Muscle layer of duodenum (tissue), 2 donors: Measurements from ENCODE around the gene PDZD4.
"Not testable (repeated sequence)": the region's sequence is repeated elsewhere in the genome, so short reads cannot be mapped to it uniquely, and the experiment has no call there.

ENCODE experiments used
- H3K27ac ChIP-seq: one replicate; pipeline ENCODE4 v1.7.0; 2013; ENCODE audit warnings: mild to moderate bottlenecking, low read length
- H3K27me3 ChIP-seq: one replicate; pipeline ENCODE4 v1.7.0; 2013; ENCODE audit warnings: low read depth, mild to moderate bottlenecking, control low read depth, low read length
- H3K36me3 ChIP-seq, 2 donors: one replicate each; pipeline ENCODE4 v1.7.0; 2013; ENCODE audit warnings: low read length in 2 of 2, control low read depth in 1 of 2, mild to moderate bottlenecking in 1 of 2; ENCODE audit not compliant: insufficient read depth in 2 of 2, control insufficient read depth in 1 of 2
- H3K4me1 ChIP-seq, 2 donors: one replicate each; pipeline ENCODE4 v1.7.0; 2013; ENCODE audit warnings: low read length in 2 of 2, mild to moderate bottlenecking in 2 of 2, control low read depth in 1 of 2, moderate library complexity in 1 of 2; ENCODE audit not compliant: insufficient read depth in 2 of 2, control insufficient read depth in 1 of 2
- H3K4me3 ChIP-seq, 2 donors: one replicate each; pipeline ENCODE4 v1.7.0; 2013; ENCODE audit warnings: low read length in 2 of 2, low read depth in 1 of 2, mild to moderate bottlenecking in 1 of 2
- H3K9me3 ChIP-seq, 2 donors: one replicate each; pipeline ENCODE4 v1.7.0; 2013; ENCODE audit warnings: low read length in 2 of 2, control low read depth in 1 of 2, mild to moderate bottlenecking in 1 of 2; ENCODE audit not compliant: control insufficient read depth in 1 of 2
- donor health status: healthy.

Gene PDZD4

DNA sequence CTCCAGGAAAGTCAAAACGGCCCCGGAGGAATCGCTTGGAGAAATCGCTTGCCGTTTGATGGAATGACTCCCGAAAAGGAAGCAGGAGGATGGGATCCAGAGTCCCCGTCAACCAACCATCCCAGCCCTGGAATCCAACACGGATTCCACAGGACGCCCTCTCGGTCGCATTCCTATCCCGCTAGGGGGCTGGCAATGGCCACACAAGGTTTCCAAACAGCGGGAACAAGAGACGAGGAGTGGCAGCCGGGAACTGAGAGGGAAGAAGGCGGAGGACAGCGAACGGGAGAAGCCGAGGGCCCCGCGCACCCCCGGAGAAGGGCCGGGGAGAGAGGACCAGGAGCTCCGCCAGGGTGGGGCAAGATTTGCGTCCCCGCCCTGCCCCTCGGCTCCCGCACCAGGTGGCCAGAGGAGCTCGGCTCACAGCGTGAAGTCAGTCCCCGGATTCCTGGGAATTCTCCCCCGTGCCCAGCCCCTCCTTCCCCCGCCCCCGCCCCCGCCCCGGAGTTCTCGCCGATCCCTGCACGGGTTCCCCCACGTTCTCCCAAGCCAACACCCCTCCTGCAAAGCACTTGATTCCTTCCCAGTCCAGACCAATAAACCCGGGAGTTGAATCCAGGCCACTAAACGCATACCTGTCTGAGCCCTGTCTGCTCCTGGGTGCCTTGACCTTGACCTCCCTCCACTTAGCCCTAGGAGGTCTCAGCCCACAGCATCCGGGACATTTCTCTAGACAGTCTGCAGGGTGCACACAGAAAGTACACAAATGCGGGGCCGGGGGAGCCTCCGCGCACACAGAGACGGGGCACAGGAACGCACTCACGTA lies 1.4 kb downstream of the PDZD4 start:
- H3K27me3 ChIP-seq, result peaks cover 4% of the 10 kb centered on the region
- no peaks in the 10 kb centered on the region for H3K9me3 ChIP-seq
- H3K4me3 ChIP-seq, result peak overlapping the region; percentile 11 to 64
- H3K4me1 ChIP-seq, result peaks cover 0 to 20% of the 10 kb centered on the region in 2 donors
- H3K27ac ChIP-seq, result no peak overlapping the region
- no peaks in the 10 kb centered on the region for H3K36me3 ChIP-seq

DNA sequence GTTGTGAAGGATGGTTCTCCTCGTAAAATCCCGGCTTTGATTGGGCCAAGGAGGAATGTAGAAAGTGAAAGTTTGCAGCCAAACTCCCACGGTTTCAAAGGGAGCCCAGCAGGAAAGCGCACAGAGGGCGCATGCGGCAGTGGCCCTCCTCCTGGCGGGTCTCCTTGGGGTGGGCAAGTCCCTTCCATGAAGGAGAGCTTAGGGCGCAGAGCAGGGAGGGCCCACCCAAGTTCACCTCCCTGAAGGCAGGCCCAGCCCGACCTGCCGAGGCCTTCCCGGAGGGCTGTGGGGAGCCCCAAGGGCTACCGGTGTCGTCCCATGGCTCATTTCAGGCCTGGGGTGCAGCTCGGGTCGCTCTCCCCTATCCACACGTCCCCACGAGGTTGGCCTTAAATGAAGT lies 2.0 kb downstream of the PDZD4 start:
- Histone ChIP-seq H3K27ac (no peak overlapping the region), H3K4me1 (peaks cover 0 to 20% of the 10 kb centered on the region in 2 donors), H3K36me3 (no peaks in the 10 kb centered on the region), H3K9me3 (no peaks in the 10 kb centered on the region), H3K27me3 (peaks cover 4% of the 10 kb centered on the region), H3K4me3 (peak overlapping the region; percentile 11 to 50)

DNA sequence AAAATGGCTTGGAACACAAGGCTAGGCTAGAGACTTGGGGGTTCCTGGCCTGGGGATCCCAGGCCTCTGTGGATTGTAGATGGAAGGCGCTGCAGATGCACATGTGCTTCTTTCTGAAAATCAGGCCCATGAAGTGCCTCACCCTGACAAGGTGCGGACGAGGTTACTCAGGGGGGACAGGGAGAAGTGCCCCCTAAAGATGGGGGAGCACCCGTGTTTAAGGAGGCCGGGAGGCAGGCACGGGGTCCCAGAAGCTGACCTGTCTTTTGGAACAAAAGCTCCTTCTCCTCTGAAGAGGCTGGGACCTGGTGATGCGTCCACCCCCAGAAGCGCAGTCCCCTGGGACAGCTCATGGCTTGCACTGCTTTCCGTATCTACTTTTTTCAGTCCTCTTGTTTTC lies 2.4 kb downstream of the PDZD4 start:
- Histone ChIP-seq H3K4me1 (peaks cover 0 to 20% of the 10 kb centered on the region in 2 donors), H3K27ac (no peak overlapping the region), H3K36me3 (no peaks in the 10 kb centered on the region), H3K9me3 (no peaks in the 10 kb centered on the region), H3K4me3 (peak overlapping the region in 1 of 2 donors; percentile 50), H3K27me3 (peaks cover 4% of the 10 kb centered on the region)

DNA sequence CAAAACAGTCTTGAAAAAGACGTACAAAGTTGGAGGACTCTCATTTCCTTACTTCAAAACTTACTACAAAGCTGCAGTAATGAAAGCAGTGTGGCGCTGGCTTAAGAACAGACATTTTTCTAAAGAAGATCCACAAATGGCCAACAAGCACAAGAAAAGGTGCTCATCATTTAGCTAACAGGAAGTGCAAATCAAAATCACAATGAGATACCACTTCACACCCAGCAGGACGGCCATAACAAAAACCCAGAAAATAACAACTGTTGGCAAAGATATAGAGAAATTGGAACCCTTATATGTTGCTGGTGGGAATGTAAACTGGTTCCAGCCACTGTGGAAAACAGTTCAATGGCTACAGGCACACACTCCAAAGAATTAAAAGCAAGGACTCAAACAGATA lies 3.3 kb downstream of the PDZD4 start:
- H3K27me3 ChIP-seq, result peaks cover 4% of the 10 kb centered on the region
- no peaks in the 10 kb centered on the region for H3K36me3 ChIP-seq
- H3K4me3 ChIP-seq, result no peak overlapping the region
- no peak overlapping the region for H3K27ac ChIP-seq
- peaks cover 0 to 20% of the 10 kb centered on the region in 2 donors for H3K4me1 ChIP-seq
- no peaks in the 10 kb centered on the region for H3K9me3 ChIP-seq

DNA sequence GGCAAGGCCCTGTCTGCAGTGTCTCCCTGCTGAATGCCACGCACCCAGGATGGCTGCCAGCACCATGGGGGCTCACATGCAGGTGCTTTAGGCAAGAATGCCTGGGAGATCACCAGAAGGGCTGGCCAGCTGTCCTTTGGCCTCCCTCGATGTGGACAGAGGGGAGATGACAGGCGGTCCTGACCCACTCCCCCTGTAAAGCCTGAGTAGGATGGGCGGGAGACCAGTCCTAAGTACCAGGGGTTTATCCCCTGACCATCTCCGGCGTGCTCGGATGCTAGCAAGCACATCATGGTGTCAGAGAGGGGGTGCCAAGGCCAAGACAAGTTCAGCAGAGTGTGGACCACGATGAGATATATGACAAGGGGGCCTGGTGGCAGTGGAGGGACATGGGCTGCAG lies 5.3 kb downstream of the PDZD4 start:
- no peak overlapping the region for H3K4me3 ChIP-seq
- no peaks in the 10 kb centered on the region for H3K9me3 ChIP-seq
- H3K4me1 ChIP-seq, result peaks cover 0 to 19% of the 10 kb centered on the region in 2 donors
- no peak overlapping the region for H3K27ac ChIP-seq
- H3K27me3 ChIP-seq, result peaks cover 4% of the 10 kb centered on the region
- H3K36me3 ChIP-seq, result no peaks in the 10 kb centered on the region

DNA sequence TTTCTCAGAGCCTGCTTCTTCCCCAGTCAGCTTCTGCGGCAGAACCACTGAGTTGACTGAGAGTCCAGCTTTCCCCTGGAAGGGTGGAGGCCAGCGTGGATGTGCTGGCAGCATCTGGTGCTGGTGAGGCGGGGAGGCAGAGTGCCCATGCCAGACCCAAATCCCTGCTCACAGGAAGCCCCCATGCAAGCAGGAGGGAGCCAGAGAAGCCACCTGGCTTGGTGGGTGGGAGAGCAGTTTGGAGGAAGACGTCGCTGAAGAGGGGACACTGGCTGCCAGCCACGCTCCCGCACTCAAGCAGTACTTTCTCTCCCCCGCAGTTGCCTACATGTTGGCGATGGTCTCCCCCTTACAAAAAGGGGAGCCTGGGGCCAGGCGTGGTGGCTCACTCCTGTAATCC lies 6.0 kb downstream of the PDZD4 start:
- peaks cover 0 to 12% of the 10 kb centered on the region in 2 donors for H3K4me1 ChIP-seq
- peaks cover 4% of the 10 kb centered on the region for H3K27me3 ChIP-seq
- H3K4me3 ChIP-seq, result no peak overlapping the region
- no peaks in the 10 kb centered on the region for H3K36me3 ChIP-seq
- H3K27ac ChIP-seq, result no peak overlapping the region
- no peaks in the 10 kb centered on the region for H3K9me3 ChIP-seq

DNA sequence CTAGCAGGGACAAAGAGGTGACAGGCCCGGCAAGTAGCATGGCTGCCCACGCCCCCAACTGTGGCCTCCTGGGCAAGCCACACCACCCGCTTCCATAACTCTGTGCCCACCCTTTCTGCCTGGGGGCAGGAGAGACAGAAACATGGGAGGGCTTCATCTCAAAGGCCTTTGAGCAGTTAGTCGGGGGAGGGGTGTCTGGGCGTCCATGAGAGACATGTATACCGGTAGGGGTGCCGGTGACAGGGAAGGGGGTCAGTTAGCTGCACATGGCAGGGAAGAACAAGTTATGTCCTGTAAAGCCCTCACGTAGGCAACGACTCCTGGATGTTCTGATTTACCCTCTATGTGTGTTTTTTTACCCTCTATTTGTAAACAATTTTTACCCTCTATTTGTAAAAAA lies 9.3 kb downstream of the PDZD4 start:
- Histone ChIP-seq H3K27me3 (no peaks in the 10 kb centered on the region), H3K4me3 (no peak overlapping the region), H3K27ac (no peak overlapping the region), H3K9me3 (no peaks in the 10 kb centered on the region), H3K4me1 (no peaks in the 10 kb centered on the region), H3K36me3 (no peaks in the 10 kb centered on the region)

DNA sequence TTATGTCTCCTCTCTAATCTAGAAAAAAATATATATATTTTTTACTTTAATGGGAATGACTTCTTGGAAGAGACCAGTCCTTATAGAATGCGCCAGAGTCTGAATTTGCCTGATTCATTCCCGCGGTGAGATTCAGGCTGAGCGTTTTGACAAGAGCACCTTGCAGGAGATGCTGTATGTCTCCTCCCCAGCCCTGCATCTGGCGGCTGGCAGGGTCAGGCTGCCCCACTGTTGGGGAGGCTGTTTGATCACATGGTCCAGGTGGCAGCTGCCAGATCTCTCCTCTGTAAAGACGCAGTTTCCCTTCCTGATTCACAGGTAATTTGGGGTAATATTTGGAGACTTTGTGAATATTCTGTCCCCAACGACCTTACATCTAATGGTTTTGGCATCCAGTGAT lies 9.7 kb downstream of the PDZD4 start:
- no peaks in the 10 kb centered on the region for H3K36me3 ChIP-seq
- no peaks in the 10 kb centered on the region for H3K4me1 ChIP-seq
- no peak overlapping the region for H3K4me3 ChIP-seq
- no peak overlapping the region for H3K27ac ChIP-seq
- H3K9me3 ChIP-seq, result no peaks in the 10 kb centered on the region
- H3K27me3 ChIP-seq, result no peaks in the 10 kb centered on the region

DNA sequence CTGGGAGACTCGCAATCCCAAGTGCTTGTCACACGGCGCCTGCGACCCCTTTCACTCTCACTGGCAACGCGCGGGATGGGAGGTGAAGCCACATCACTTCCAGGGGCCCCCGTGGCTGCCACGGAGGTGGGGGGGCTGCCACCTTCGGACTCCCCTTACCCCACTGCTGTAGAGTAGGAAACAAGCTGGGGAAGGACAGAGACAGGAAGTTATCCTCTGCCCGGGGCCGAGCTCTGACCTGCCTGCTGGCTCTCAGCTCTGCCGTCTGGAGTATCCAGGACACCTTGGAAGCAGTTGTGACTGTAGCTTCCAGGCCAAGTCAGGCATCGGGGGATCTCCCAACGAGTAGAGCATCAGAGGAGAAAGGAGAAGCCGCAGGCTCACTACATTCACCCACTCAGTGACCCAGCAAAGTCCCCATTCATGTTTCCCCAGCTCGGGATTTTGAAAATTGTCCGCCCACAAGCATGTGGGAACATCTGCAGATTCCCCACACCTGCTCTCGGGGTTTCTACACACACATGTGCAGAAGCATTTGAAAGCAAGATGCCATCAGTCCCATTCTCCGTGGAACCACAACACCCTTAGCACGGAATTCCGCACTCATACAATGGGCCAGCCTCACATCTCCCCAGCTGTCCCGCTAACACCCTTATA lies 10.8 kb downstream of the PDZD4 start:
- Histone ChIP-seq H3K4me1 (no peaks in the 10 kb centered on the region), H3K4me3 (peak overlapping the region in 1 of 2 donors; percentile 56), H3K27ac (no peak overlapping the region), H3K36me3 (no peaks in the 10 kb centered on the region), H3K27me3 (no peaks in the 10 kb centered on the region), H3K9me3 (no peaks in the 10 kb centered on the region)

DNA sequence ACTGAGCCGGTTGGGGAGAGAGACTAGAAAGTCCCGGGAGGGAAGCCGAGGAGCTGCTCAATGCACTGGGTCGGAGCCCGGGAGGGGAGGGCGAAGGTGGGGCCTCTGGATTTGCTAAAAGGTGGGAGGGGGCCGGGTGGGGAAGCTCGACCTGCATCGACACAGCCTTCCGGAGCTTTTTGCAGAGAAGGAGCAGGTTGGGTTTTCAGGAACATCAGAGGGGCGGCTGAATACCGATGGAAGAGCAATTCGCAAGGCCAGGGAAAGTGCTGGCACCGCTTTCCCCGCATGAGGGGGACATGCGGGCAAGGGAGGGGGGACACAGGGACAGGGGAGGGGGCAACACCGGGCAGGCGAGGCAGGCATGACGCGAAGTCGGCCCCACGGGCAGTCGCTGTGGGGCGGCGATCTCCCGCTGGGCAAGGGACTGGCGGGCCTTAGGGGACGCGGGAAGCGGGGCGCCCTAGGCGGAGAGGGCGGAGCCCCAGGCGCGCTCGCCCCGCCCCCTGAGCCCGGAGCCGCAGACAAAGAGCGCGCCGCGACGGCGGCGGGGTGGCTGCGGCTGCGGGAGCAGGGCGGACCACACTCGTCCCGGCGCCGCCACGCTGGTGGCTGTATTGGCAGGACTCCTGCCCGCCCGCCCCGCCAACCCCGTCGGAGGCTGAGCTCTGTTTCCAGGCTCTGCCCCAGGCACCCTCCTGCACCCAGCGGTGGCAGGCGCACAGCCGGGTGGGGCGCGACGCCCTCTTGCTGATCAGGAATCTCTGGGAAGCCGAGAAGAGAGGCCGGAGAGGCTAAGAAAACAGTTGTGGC lies 11.6 kb downstream of the PDZD4 start:
- H3K27ac ChIP-seq, result no peak overlapping the region
- no peaks in the 10 kb centered on the region for H3K4me1 ChIP-seq
- H3K4me3 ChIP-seq, result peak overlapping the region in 1 of 2 donors; percentile 56
- no peaks in the 10 kb centered on the region for H3K9me3 ChIP-seq
- no peaks in the 10 kb centered on the region for H3K27me3 ChIP-seq
- H3K36me3 ChIP-seq, result no peaks in the 10 kb centered on the region

DNA sequence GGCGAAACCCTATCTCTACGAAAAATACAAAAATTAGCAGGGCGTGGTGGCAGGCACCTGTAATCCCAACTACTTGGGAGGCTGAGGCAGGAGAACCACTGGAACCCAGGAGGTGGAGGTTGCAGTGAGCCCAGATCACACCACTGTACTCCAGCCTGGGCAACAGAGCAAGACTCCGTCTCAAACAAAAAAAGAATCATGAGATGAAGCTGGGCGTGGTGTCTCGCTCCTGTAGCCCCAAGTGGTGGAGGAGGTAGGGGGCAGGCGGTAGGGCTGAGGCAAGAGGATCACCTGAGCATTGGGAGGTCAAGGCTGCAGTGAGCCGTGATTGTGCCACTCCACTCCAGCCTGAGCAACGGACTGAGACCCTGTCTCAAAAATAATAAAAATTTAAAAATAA lies 12.3 kb downstream of the PDZD4 start:
- not testable (repeated sequence) for H3K36me3 ChIP-seq, H3K27me3 ChIP-seq, H3K4me1 ChIP-seq, H3K4me3 ChIP-seq, H3K27ac ChIP-seq, H3K9me3 ChIP-seq
